CMK (cell line): ENCODE data around the gene MCU.

Experiments used
- DNase-seq: peaks from one replicate; pipeline ENCODE4 v3.0.0-alpha.2; 2010; ENCODE audit warnings: low read depth

Gene MCU

GRCh38 chr10:72802763-72803505 is 111.0 kb downstream of the MCU start:
- no peak for DNase-seq

GRCh38 chr10:72808001-72808400 is 116.1 kb downstream of the MCU start:
- DNase-seq = no peak

- DNase-seq = no peak
Measured at GRCh38 chr10:72809006-72809405, 117.1 kb downstream of the MCU start.

- no peak for DNase-seq
Measured at GRCh38 chr10:72810976-72811375, 119.0 kb downstream of the MCU start.

GRCh38 chr10:72812415-72812752 is 120.4 kb downstream of the MCU start:
- no peak for DNase-seq

- no peak for DNase-seq
Measured at GRCh38 chr10:72812753-72813430, 120.9 kb downstream of the MCU start.

GRCh38 chr10:72814099-72814790 is 122.3 kb downstream of the MCU start:
- DNase-seq = no peak

GRCh38 chr10:72816565-72816964 is 124.6 kb downstream of the MCU start:
- DNase-seq = no peak

GRCh38 chr10:72818076-72818475 is 126.1 kb downstream of the MCU start:
- no peak for DNase-seq

- no peak for DNase-seq
Measured at GRCh38 chr10:72819053-72819452, 127.1 kb downstream of the MCU start.

- no peak for DNase-seq
Measured at GRCh38 chr10:72821606-72822005, 129.7 kb downstream of the MCU start.

GRCh38 chr10:72822342-72822986 is 130.5 kb downstream of the MCU start:
- DNase-seq = no peak

- DNase-seq = no peak
Measured at GRCh38 chr10:72825163-72825562, 133.2 kb downstream of the MCU start.

GRCh38 chr10:72826346-72826745 is 134.4 kb downstream of the MCU start:
- no peak for DNase-seq

GRCh38 chr10:72828294-72828693 is 136.4 kb downstream of the MCU start:
- DNase-seq = no peak

GRCh38 chr10:72830625-72831024 is 138.7 kb downstream of the MCU start:
- DNase-seq = no peak

GRCh38 chr10:72831696-72832409 is 139.9 kb downstream of the MCU start:
- DNase-seq = no peak

- DNase-seq = no peak
Measured at GRCh38 chr10:72832701-72833100, 140.8 kb downstream of the MCU start.

- DNase-seq = peak; percentile 17
Measured at GRCh38 chr10:72834183-72834825, 142.4 kb downstream of the MCU start.

- no peak for DNase-seq
Measured at GRCh38 chr10:72840319-72840718, 148.4 kb downstream of the MCU start.

- no peak for DNase-seq
Measured at GRCh38 chr10:72841487-72841886, 149.5 kb downstream of the MCU start.

- DNase-seq = no peak
Measured at GRCh38 chr10:72842164-72842563, 150.2 kb downstream of the MCU start.
